SKM-1 treated with dmso at 0.1 percent for 144 hours (cell line): ENCODE measurements around the gene MSH2.
A peak's percentile ranks its signal among the peaks of the same experiment; 100 is the strongest.

Experiments
- DNase-seq: peaks from one replicate; lab custom pipeline; 2025; ENCODE audit not compliant: unreplicated experiment; lab: John Stamatoyannopoulos, UW

The MSH2 gene

DNA sequence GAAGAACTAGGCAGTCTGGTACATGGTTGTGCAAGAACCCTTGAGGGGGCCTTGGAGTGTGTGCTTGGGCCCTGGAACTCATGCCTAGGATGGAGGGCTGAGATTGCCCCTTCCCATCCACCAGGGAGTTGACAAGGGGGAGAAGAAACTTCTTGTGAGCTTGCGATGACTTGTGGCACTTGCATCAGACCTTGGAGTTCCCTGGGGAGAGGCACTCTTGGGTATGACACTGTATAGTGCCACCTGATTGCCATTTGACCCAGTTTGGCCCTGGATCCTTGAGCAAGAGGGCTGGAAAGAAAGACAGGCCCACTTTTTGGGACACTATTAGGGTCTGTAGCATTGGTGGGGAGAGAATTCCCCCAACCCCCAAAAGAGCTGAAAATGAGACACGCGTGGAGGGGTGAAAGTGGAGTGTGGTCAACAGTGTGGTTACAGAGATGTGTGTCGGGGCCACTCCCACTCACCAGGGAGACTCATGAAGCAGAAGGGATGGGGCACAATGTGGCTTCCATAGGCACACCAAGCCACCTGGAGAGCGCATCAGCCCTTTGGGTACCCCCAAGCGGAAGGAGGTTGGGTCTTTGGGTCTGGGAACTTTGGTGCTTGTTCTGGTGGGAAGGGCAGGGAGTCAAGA is 101.3 kb downstream of the MSH2 start:
- no peak for DNase-seq

DNA sequence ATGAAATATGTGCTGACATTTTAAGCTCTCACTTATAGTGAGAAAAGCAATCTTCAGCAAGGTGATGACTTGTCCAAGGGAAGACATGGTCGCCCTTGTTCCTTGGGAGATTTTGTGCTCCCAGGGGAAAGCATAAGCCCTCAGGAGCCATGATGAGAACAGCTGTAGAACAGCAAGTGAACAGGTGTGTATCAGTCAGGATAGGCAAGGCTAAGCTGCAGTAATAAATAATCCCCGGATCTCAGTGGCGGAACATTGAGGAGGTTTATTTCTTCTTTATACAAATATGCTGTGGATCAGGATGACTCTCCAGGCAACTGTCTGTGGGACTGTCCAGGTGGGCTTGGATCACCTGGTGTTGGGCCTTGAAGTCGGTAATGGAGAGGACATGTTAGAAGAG is 103.1 kb downstream of the MSH2 start:
- no peak for DNase-seq

DNA sequence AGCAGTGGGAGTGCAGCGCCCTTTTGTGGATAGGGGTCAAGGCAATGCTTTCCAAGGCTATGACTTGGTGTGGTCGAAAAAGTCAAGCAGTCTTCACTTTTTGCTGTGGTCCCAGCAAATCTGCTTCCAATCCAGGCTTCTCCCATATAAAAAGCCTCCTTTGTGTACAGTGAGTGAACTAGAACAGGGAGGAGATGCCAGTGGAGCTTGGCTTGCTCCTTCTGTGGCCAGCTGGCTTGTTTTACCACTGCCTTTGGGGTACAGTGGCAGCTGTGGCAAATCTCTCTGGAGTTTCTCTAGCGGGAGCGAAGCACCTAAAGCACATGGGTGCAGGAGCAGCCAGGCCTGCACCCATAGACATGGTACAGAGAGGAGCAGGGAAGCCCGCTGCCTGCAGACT is 103.5 kb downstream of the MSH2 start:
- no peak for DNase-seq

DNA sequence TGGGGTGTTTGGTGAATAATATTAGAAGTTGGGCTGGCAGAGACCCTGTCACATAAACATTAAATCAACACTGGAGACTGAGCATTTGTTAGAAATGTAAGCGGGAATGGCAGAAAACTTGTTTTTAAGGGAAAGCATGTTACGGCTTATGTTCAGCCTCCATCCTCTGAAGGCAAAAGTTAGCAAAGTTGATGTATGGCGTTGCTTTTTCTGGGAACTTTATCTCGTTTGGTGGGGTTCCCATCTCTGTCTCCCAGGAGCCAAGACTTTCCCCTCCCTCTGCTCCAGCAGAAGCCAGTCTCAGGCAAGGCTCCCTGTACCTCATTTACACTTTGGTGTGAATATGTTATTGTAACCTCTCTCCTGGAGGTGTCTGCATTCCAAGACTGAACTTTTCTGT is 105.1 kb downstream of the MSH2 start:
- DNase-seq: no peak

DNA sequence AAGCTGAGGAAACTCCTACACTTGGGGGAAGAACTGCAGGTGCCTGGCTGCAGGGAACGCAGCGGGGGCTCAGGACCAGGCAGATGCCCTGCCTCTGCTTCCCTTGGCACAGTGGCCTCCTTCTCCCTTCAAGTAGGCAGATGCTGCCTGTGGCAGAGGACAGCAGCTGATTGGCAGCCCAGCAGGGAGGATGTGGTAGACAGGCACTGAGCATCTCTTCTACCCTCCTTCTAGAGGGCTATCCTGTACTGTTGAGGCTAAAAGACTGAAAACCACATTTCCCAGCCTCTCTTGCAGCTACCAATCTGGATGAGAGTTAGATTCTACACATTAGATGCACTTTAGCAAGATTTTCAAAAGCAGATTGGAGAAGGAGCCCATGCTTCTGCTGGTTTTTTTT is 105.7 kb downstream of the MSH2 start:
- no peak for DNase-seq

DNA sequence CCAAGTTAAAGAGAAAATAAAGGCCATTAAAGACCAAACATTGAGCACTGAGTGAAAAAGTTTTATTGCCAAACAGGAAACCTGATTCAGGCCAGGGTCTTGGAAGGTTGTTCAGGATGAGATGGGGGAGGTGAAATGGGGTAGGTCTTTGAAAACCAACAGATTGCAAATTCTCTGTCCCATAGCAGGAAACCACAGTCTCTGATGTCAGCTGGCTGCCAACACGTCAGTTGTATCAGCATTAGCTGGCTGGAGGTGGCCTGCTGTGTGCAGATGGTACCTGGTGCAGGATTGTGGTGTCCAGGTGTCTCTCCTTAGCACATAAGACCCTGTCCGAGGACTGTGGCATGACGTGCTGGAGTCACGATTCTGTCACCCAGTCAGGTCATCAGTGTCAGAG is 106.3 kb downstream of the MSH2 start:
- DNase-seq: no peak

DNA sequence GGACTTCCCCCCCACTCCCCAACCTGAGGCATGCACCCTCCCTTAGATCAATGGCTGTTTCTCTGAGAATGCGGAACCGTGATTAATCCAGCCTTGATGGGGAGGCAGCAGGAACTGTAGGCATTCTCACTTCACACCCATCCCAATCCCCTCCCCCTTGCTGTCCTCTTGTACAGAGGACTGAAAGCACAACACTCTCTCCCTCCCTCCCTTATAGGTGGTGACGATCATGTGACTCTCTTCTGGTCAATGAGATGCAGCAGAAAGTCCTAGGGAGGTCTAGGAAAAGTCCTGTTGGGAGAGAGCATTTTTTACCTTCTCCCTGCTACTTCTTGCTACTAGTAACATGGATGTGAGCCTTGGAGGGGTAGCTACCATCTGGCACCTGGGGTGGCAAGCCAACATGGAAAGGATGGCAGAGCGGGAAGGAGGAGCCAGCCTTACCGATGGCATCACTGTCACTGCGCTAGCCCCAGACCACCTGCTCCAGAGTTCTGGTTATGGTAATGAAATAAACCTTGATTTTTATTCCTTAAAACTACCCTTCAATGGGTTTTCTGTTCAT is 106.9 kb downstream of the MSH2 start:
- no peak for DNase-seq

DNA sequence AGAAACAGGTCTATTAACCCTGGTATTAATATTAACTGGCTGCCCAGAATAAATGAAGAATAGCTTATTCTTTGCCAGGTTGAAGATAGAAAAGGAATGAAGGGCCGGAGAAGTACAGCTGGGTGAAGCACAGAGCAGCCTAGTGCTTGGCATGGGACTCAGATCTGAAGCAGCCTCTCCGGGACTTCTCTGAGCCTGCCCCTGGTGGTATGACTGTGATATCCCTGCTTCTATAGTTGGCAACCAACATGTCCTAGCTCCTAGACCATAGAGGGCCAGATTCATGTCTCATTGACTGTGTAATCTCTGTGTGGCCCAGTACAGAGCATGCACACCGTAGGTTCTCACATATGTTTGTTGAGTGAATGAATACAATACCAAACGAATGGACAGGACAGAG is 107.8 kb downstream of the MSH2 start:
- no peak for DNase-seq

DNA sequence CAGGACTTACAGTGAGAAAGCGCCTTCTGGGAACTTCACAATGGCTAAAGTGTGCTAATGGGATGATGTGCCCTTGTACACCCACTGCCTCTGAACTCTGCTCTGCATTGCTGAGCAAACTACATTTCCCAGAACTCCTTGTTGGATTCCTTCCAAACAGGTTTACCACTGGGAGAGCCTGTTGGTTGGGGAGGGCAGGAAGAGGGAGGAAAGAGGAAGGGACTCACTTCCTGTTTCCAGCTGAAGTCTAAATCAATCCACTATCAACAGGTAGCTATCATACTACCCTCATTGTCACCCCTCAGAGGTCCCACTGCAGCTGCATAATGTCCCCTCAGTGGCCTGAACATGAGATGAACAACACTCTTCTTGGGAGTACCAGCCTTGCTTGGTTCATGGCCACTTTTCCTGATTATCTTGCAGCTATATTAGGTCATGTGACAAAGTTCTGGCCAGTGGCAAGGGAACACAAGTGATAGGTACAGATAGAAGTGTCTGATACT is 109.7 kb downstream of the MSH2 start:
- DNase-seq: no peak

DNA sequence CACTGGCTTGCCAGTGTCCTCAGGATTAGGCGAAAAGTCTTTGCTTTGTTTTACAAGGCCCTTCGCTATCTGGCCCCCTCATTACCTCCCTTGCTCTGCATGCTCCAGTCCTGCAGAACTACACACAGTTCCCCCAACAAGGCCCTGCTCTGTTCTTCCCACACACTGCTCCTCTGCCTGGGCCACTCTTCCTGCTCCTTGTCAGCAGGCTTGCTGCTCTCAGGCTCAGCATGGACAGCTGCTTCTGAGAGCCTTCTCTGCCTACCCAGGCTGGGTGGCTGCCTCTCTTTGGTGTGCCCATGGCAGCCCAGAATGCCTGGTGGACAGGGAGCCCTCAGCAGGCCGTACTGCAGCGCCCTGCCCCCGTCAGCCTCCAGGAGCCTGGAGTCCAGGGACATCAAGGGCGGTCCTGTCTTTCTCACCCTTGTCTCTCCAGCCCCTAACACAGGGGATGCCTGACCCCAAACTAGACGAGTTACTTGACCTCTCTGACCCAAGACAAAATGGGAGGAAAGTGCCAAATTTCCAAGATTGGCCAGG is 111.1 kb downstream of the MSH2 start:
- no peak for DNase-seq

DNA sequence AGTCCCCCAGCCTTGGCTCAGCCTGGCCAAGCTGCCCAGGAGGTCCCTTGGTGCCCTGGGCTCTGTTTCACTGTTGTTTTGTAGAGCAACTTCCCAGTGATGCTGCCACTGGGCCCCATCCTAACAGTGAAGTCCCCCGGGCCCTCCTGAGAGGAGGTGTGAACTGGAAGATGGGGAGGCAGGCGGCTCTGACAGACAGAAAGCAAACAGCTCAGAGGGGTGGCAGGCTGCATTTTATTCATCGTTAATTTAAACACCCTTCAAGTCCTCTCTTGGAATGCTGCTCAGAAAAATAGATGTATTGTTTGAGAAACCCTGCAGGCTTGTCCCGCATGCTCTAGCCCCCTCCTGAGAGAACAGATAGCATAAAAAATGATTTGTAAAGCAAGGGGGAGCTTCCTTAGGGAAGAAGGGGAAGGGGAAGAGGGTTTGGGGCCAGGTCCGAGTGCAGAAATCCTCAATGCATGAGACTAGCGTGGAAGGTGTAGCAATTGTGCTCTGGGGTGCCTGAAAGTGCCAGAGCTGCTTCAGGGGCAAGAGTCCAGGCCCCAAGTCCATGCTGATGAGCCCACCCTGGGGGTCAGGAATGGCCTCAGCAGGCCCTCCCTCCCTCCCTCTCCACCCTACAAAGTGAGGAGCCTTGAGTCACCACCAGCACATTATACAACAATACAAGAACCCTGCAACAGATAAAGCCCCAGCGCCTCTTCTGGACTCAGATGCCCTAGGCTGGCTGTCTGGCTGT is 113.6 kb downstream of the MSH2 start:
- no peak for DNase-seq

DNA sequence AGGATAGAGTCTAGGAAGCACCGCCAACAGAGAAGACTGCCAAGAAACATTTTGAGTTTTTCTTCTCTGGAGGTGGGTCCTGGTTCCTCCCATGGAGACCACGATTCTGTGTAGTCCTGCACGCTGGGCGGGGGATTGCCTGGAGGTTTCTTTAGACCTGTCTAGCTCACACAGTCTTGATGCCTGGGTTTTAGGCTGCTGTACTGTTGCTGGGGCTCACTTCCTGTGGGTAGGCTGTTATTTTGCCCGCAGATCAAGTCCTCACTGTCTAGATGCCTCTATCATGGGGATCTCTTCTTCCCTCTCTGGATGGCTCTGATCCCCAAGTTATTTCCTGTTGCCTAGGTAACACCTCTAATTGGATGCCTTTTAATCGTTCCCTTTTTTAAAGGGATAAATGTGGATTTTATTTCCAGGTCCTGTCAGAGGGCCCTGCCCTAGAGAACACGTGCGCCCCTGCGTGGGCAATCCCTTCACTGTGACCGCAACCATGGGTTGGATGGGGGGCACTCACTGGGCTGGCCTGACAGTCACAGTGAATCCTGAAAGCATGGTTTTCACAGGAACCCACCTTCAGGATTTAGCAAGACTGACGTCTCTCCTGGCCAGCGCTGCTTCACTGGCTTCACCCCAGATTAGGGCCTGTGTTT is 115.7 kb downstream of the MSH2 start:
- no peak for DNase-seq

DNA sequence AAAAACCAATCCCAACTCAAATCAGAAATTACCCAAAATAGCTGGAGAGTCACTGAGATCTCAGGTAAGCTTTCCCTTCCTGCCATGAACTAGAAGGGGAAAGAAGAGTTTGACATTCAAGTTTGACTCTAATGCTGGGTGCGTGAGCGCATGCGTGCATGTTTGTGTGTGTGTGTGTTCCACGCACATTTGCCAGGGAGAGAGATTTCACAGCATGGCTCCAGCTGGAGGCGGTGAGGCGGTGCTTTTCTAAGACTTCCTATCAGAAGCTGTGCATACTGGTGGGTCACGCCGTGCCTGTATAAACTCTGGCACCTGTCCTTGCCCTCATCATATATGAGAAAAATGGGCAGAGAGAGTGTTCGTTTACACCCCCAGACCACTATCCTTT is 116.2 kb downstream of the MSH2 start:
- no peak for DNase-seq

DNA sequence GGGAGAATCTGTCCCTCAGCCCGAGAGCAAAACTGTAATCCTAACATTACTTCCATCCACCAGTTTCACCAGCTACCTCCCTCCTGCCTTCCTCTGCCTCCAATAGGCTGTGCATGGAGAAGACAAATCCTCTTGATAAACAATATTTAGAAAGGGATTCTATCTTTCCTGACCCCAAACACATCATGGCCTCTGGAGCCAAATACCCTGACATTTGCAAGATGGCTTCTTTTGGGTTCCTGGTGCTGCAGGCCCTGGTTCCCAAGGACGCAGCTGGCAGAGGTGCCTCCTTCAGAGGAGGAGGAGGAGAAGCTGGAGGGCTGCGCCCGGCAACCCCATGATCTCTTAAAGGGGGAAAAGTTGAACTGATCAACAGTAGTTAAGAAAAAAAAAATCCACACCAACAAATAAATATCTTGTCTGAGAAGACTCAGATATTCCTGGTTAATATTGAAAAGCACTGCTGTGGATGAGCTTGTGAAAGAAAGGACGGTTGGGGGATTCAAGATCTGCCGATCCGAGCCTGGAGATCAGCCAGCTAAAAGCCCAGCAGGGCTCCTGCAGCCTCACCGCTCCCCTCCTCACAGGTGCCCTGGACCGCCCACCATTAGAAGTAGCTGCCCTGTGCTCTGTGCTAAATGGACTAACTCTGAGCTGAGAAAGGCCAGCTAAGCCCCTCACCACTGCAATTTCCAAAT is 116.8 kb downstream of the MSH2 start:
- DNase-seq: no peak

DNA sequence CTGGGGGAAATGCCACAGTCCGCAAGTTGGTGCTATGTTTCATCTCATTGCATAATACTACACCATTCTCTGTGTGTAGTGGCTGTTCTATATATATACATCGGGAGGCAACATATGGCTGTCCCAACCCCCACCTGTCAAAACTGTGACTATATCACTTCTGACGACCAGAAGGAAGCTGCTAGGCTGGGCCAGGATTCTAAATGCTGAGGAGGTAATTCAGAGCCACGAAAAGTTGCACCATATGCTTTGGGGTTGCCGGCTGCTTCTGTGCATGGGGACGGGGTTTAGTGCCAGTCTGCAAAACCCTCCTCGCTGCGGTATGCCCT is 117.3 kb downstream of the MSH2 start:
- DNase-seq: peak; percentile 95

DNA sequence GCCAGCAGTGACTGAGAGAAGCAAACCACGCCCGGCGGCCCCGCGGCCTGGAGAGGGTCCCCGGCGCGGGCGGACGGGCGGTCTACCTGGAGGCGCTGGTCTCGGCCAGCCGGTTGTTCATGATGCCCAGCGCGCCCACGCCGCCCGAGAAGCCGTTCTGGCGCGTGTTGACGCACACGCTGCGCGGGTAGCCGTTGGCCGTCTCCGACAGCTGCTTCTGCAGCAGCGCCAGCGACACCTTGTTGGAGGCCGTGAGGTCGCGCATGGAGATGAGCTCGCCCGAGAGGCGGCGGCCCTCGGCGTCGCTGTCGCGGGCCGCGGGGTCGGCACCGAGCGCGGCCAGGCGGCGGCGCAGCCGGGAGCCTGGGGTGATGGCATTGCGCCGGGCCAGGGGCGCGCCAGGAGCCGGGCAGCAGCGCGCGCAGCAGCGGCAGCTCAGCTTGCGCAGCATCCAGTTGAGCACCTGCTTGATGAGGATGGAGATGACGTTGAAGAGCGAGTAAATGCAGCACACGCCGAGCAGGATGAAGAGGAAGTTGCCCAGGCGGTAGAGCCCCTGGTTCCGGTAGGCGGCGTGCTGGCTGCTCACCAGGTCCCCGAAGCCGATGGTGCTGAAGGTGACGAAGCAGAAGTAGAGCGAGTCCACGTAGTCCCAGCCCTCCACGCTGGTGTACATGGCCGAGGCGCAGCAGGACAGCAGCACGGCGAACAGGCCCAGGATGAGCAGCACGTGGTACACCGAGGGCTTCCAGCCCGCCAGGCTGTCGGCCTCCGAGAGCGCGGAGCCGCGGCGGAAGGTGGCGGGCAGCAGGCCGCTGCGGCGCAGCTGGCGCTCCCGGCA is 118.1 kb downstream of the MSH2 start:
- peak; percentile 43 for DNase-seq

DNA sequence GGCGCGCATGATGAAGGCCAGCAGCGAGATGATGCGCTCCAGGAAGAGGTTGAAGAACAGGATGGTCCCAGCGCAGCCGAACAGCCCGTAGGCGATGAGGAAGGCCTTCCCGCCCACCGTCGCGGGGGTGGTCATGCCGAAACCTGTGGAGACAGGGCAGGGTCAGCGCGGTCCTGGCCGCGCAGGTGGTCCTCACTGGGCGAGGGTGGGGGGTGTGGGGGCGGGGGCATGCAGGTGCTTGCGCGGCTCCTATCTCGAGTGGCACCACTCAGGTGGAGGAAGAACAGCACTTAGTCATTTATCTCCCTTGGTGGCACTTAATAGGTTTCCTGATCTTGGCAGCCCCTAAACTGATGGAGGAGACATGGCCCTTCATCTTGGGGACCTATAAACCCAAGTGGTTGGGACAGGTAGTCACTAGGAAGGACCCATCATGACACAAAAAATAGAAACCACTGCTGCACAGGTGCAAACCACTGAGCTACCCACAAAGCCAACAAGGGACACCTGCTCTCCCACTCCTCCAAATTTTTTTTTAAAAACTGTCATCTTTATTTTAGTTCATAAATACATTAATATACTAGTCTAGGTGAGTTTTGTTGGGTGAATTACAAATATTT is 118.8 kb downstream of the MSH2 start:
- no peak for DNase-seq

DNA sequence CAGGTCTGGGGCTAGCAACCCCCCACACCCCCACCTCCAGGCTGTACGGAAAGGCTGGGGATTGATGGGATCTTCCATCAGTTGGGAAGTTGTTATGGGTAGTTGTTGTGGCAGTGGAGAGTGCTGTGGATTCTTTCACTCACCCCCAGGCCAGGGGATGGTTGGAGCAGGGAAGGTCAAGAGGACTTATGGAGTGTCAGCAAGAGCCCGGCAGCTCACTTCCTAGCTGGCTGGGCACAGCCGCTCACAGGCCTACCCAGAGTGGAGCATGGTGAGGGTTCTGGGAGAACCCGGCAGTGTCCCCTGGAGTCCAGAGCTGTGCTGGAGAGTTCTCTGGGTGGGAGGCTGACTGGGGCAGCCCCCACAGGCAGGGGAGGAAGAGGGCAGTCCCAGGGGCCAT is 122.2 kb downstream of the MSH2 start:
- no peak for DNase-seq

DNA sequence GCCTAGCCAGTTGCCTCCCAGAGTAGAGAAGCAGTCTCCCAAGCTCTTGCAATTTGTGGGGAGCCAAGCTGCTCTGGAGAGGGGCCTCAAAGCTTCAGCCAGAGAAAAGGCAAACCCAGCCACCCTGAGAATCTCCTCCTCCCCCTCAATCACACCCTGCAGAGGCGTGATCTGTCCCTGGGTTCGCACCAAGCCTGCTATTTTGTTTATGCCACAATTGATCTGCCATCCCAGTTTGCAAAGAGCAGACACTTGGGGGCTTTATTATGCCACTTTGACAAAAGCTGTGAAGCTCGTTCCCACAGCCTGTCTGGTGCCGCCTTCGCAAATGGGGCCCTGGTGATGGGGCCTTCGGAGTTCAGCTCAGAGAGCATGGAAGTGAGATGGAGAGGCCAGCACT is 125.5 kb downstream of the MSH2 start:
- no peak for DNase-seq

DNA sequence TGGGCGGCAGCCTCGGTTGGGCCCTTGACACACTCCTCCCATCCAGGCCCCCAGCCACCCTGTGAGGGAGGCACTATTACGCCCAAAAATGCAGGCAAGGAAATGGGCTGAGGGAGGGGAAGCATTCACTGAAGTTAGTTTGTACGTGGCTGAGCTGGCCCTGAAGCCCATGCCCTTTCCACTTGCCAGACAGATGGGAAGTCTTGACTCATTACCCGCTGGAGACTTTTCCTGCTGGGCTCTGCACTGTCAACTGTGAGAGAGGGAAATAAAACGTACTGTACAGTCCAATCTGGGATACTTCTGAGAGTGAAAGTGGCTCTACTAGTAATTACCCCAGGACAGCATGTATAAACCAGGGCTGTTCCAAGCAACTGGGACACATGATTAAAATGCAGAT is 125.9 kb downstream of the MSH2 start:
- no peak for DNase-seq
